ENCODE measurements around the gene KITLG. TPM values are rescaled to one million over a fixed set of nuclear protein-coding genes. Genes with fewer than 3 reads are reported as not detected.

KITLG gene
- total RNA-seq, 1 experiment from 2014 or later: 7.4 TPM

- Histone ChIP-seq H3K36me3 (ENCODE audit: control insufficient read depth, insufficient read depth, low read length) (no peaks in the 10 kb centered on the region), H3K4me1 (ENCODE audit: control insufficient read depth, insufficient read depth, low read length) (no peaks in the 10 kb centered on the region), H3K9me3 (ENCODE audit: control insufficient read depth, insufficient read depth, low read depth, low read length) (no peaks in the 10 kb centered on the region), H3K4me3 (ENCODE audit: low read depth in 2 of 2, low read length in 2 of 2) (no peak overlapping the region), H3K27ac (ENCODE audit: low read length) (no peak overlapping the region), H3K27me3 (ENCODE audit: control insufficient read depth, insufficient read depth, low read length) (no peaks in the 10 kb centered on the region)
- intact Hi-C loops (cut with micrococcal nuclease; ENCODE audit: unreplicated experiment) (no loop called here), in situ Hi-C loops (cut with HindIII; ENCODE audit: low pct_unique_long_range_greater_than_20kb, low sequenced_read_pairs) (no loop called here)
- ChIA-PET CTCF (no interaction called here), POLR2A (no interaction called here)
- DNase-seq (ENCODE audit: low read depth, low spot score): no peak
- no peak for ATAC-seq
- no TSS peak for BruUV-seq (replicated peaks)
- TF ChIP-seq CTCF (IDR thresholded peaks at IDR 0.05): no peak
- TF ChIP-seq REST (IDR thresholded peaks at IDR 0.05; ENCODE audit: insufficient read depth in 1 of 2, low read depth in 2 of 2, low read length in 1 of 2): no peak
- TF ChIP-seq TCF7L2 (IDR thresholded peaks at IDR 0.05; ENCODE audit: low read depth, low read length): no peak
- no peak for TF ChIP-seq SIN3A (IDR thresholded peaks at IDR 0.05; ENCODE audit: borderline replicate concordance, insufficient read depth, low read depth, low read length)
- TF ChIP-seq POLR2AphosphoS5 (IDR thresholded peaks at IDR 0.05; ENCODE audit: low read depth, low read length): no peak
Observed at GRCh38 chr12:88450136-88450535, 130.1 kb downstream of the KITLG start.

GRCh38 chr12:88448337-88448915 lies 131.8 kb downstream of the KITLG start:
- Histone ChIP-seq H3K4me1 (ENCODE audit: control insufficient read depth, insufficient read depth, low read length) (no peaks in the 10 kb centered on the region), H3K27ac (ENCODE audit: low read length) (no peak overlapping the region), H3K4me3 (ENCODE audit: low read depth in 2 of 2, low read length in 2 of 2) (no peak overlapping the region), H3K36me3 (ENCODE audit: control insufficient read depth, insufficient read depth, low read length) (no peaks in the 10 kb centered on the region), H3K27me3 (ENCODE audit: control insufficient read depth, insufficient read depth, low read length) (no peaks in the 10 kb centered on the region), H3K9me3 (ENCODE audit: control insufficient read depth, insufficient read depth, low read depth, low read length) (no peaks in the 10 kb centered on the region)
- ATAC-seq: no peak
- POLR2A ChIA-PET: no interaction called here
- in situ Hi-C loops (cut with HindIII; ENCODE audit: low pct_unique_long_range_greater_than_20kb, low sequenced_read_pairs) (no loop called here), intact Hi-C loops (cut with micrococcal nuclease; ENCODE audit: unreplicated experiment) (no loop called here)
- no TSS peak for BruUV-seq (replicated peaks)
- DNase-seq (ENCODE audit: low read depth, low spot score): no peak
- CTCF ChIA-PET: no interaction called here
- no peak for TF ChIP-seq REST (IDR thresholded peaks at IDR 0.05; ENCODE audit: insufficient read depth in 1 of 2, low read depth in 2 of 2, low read length in 1 of 2)
- no peak for TF ChIP-seq POLR2AphosphoS5 (IDR thresholded peaks at IDR 0.05; ENCODE audit: low read depth, low read length)
- TF ChIP-seq CTCF (IDR thresholded peaks at IDR 0.05): no peak
- TF ChIP-seq SIN3A (IDR thresholded peaks at IDR 0.05; ENCODE audit: borderline replicate concordance, insufficient read depth, low read depth, low read length): no peak
- TF ChIP-seq TCF7L2 (IDR thresholded peaks at IDR 0.05; ENCODE audit: low read depth, low read length): no peak
